Measurements from ENCODE around the gene TBC1D22A.

Gene TBC1D22A

GRCh38 chr22:46990937-46991550 is 228.6 kb downstream of the TBC1D22A start:
- no peak overlapping the region for H3K4me3 ChIP-seq (ENCODE audit: low read depth, low read length)
- TF ChIP-seq CTCF (IDR thresholded peaks at IDR 0.05; ENCODE audit: low read depth, low read length) = no peak

- H3K4me3 ChIP-seq (ENCODE audit: low read depth, low read length) = no peak overlapping the region
- no peak for TF ChIP-seq CTCF (IDR thresholded peaks at IDR 0.05; ENCODE audit: low read depth, low read length)
These were observed 229.2 kb downstream of the TBC1D22A start for GRCh38 chr22:46991666-46992065.

GRCh38 chr22:46992121-46992731 is 229.8 kb downstream of the TBC1D22A start:
- TF ChIP-seq CTCF (IDR thresholded peaks at IDR 0.05; ENCODE audit: low read depth, low read length) = no peak
- no peak overlapping the region for H3K4me3 ChIP-seq (ENCODE audit: low read depth, low read length)

- no peak for TF ChIP-seq CTCF (IDR thresholded peaks at IDR 0.05; ENCODE audit: low read depth, low read length)
These were observed 231.2 kb downstream of the TBC1D22A start for GRCh38 chr22:46993633-46994032.

GRCh38 chr22:46994265-46994664 is 231.8 kb downstream of the TBC1D22A start:
- no peak overlapping the region for H3K4me3 ChIP-seq (ENCODE audit: low read depth, low read length)
- no peak for TF ChIP-seq CTCF (IDR thresholded peaks at IDR 0.05; ENCODE audit: low read depth, low read length)

More at GRCh38 chr22:46993633-46994032, 231.2 kb downstream of the TBC1D22A start:
- H3K4me3 ChIP-seq (ENCODE audit: low read depth, low read length) = no peak overlapping the region

- no peak for TF ChIP-seq CTCF (IDR thresholded peaks at IDR 0.05; ENCODE audit: low read depth, low read length)
- H3K4me3 ChIP-seq (ENCODE audit: low read depth, low read length) = no peak overlapping the region
These were observed 232.5 kb downstream of the TBC1D22A start for GRCh38 chr22:46994983-46995382.

GRCh38 chr22:46995501-46996360 is 233.3 kb downstream of the TBC1D22A start:
- H3K4me3 ChIP-seq (ENCODE audit: low read depth, low read length) = no peak overlapping the region
- TF ChIP-seq CTCF (IDR thresholded peaks at IDR 0.05; ENCODE audit: low read depth, low read length) = no peak

Data from WI38 (cell line).